Ammon's horn (tissue), 1 donor: ENCODE data around the gene CRIP2.
A peak's percentile ranks its signal among the peaks of the same experiment; 100 is the strongest.

Experiments used
- DNase-seq: peaks from one replicate; pipeline ENCODE4 v3.0.0-alpha.2; 2016; ENCODE audit warnings: low spot score

Gene CRIP2

GRCh38 chr14:105487986-105488777 lies 13.6 kb downstream of the CRIP2 start:
- no peak for DNase-seq

GRCh38 chr14:105488781-105489541 lies 14.3 kb downstream of the CRIP2 start:
- DNase-seq: no peak

GRCh38 chr14:105489542-105490266 lies 15.1 kb downstream of the CRIP2 start:
- DNase-seq: peak; percentile 85

- no peak for DNase-seq
Observed at GRCh38 chr14:105490267-105490571, 15.6 kb downstream of the CRIP2 start.

GRCh38 chr14:105490572-105491365 lies 16.1 kb downstream of the CRIP2 start, which contains the start of gene TEDC1:
Gene TEDC1, plus strand, starts transcription at chr14:105491246. Its CDS starts 130 bp downstream, at chr14:105491376.
- peak; percentile 100 for DNase-seq

GRCh38 chr14:105491366-105491973 lies 16.8 kb downstream of the CRIP2 start:
- no peak for DNase-seq

- no peak for DNase-seq
Observed at GRCh38 chr14:105492031-105492970, 17.7 kb downstream of the CRIP2 start.

- DNase-seq: no peak
Observed at GRCh38 chr14:105492971-105493871, 18.6 kb downstream of the CRIP2 start.

GRCh38 chr14:105493921-105494605 lies 19.4 kb downstream of the CRIP2 start:
- DNase-seq: no peak

- no peak for DNase-seq
Observed at GRCh38 chr14:105494606-105494929, 19.9 kb downstream of the CRIP2 start.

- DNase-seq: no peak
Observed at GRCh38 chr14:105495101-105495989, 20.7 kb downstream of the CRIP2 start.

- DNase-seq: no peak
Observed at GRCh38 chr14:105495990-105496830, 21.6 kb downstream of the CRIP2 start.

GRCh38 chr14:105496831-105497591 lies 22.4 kb downstream of the CRIP2 start:
- DNase-seq: no peak

- no peak for DNase-seq
Observed at GRCh38 chr14:105497671-105498429, 23.2 kb downstream of the CRIP2 start.
